IPS-15b (cell line): Measurements from ENCODE around the gene LEMD3.
A peak's percentile ranks its signal among the peaks of the same experiment; 100 is the strongest.
"Not testable (repeated sequence)": the region's sequence is repeated elsewhere in the genome, so short reads cannot be mapped to it uniquely, and the experiment has no call there.

ENCODE experiments used
- H3K27me3 ChIP-seq: one replicate; pipeline ENCODE4 v1.6.1; 2013; ENCODE audit warnings: low read length; ENCODE audit not compliant: control insufficient read depth, insufficient read depth
- H3K36me3 ChIP-seq: one replicate; pipeline ENCODE4 v1.6.1; 2013; ENCODE audit warnings: low read length; ENCODE audit not compliant: control insufficient read depth, insufficient read depth
- H3K4me1 ChIP-seq: one replicate; pipeline ENCODE4 v1.6.1; 2013; ENCODE audit warnings: mild to moderate bottlenecking, low read length; ENCODE audit not compliant: control insufficient read depth, insufficient read depth
- H3K4me3 ChIP-seq: one replicate; pipeline ENCODE4 v1.5.1; 2013; ENCODE audit warnings: low read depth, low read length
- H3K9ac ChIP-seq: one replicate; pipeline ENCODE4 v1.6.1; 2013; ENCODE audit warnings: low read depth, mild to moderate bottlenecking, low read length
- H3K9me3 ChIP-seq: one replicate; pipeline ENCODE4 v1.6.1; 2013; ENCODE audit warnings: mild to moderate bottlenecking, low read length; ENCODE audit not compliant: control insufficient read depth, insufficient read depth

LEMD3 gene

GRCh38 chr12:65274602-65275272 is 105.4 kb downstream of the LEMD3 start:
- Histone ChIP-seq H3K27me3 (peaks cover 26% of the 10 kb centered on the region), H3K36me3 (no peaks in the 10 kb centered on the region), H3K9me3 (no peaks in the 10 kb centered on the region), H3K4me3 (no peak overlapping the region), H3K4me1 (peaks cover 5% of the 10 kb centered on the region), H3K9ac (no peak overlapping the region)

GRCh38 chr12:65275627-65276026 is 106.2 kb downstream of the LEMD3 start:
- Histone ChIP-seq H3K27me3 (peaks cover 33% of the 10 kb centered on the region), H3K36me3 (no peaks in the 10 kb centered on the region), H3K9me3 (no peaks in the 10 kb centered on the region), H3K9ac (no peak overlapping the region), H3K4me1 (peaks cover 5% of the 10 kb centered on the region), H3K4me3 (no peak overlapping the region)

DNA sequence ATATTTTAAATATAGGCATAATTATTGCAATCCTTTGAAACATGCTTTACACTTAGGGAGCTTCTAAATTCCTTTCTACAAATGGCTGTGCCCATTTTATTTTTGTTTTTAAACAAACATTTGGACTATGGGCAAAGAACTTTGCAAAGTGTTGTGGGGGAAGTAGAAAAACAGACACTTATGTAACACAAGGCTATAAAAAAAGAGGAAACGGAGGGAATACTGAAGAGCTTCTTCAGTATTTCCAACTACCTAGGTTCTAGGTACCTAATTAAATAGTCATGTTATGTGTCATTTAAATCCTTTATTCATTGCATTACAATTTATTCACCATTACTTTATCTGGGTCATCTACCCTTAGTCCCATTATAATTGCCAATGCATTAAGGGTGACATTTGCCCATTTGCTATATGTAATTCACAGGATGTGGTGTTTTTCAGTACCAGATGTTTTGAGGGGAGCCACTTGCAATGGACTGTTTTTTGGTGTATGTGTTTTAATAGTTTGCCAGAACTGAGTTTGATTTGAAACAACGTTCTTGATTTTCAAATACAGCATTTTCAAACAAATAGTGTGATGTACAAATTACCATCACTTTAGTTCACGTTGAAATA is 107.6 kb downstream of the LEMD3 start:
- Histone ChIP-seq H3K4me3 (no peak overlapping the region), H3K36me3 (no peaks in the 10 kb centered on the region), H3K9me3 (no peaks in the 10 kb centered on the region), H3K9ac (no peak overlapping the region), H3K4me1 (peaks cover 5% of the 10 kb centered on the region), H3K27me3 (peaks cover 33% of the 10 kb centered on the region)

GRCh38 chr12:65277994-65278575 is 108.7 kb downstream of the LEMD3 start:
- H3K9me3 ChIP-seq: no peaks in the 10 kb centered on the region
- peaks cover 33% of the 10 kb centered on the region for H3K27me3 ChIP-seq
- H3K9ac ChIP-seq: no peak overlapping the region
- H3K36me3 ChIP-seq: no peaks in the 10 kb centered on the region
- peak overlapping the region; percentile 82 for H3K4me3 ChIP-seq
- peaks cover 5% of the 10 kb centered on the region for H3K4me1 ChIP-seq

GRCh38 chr12:65278576-65279368 is 109.4 kb downstream of the LEMD3 start, which contains the start of gene MSRB3:
TSS of gene MSRB3 (plus strand) at chr12:65278683. CDS start at chr12:65308580, 29,897 bp downstream.
- Histone ChIP-seq H3K36me3 (no peaks in the 10 kb centered on the region), H3K9me3 (no peaks in the 10 kb centered on the region), H3K27me3 (peaks cover 33% of the 10 kb centered on the region), H3K9ac (peak within 1 kb of the TSS; percentile 37), H3K4me1 (peaks cover 5% of the 10 kb centered on the region), H3K4me3 (peak within 1 kb of the TSS; percentile 82)

DNA sequence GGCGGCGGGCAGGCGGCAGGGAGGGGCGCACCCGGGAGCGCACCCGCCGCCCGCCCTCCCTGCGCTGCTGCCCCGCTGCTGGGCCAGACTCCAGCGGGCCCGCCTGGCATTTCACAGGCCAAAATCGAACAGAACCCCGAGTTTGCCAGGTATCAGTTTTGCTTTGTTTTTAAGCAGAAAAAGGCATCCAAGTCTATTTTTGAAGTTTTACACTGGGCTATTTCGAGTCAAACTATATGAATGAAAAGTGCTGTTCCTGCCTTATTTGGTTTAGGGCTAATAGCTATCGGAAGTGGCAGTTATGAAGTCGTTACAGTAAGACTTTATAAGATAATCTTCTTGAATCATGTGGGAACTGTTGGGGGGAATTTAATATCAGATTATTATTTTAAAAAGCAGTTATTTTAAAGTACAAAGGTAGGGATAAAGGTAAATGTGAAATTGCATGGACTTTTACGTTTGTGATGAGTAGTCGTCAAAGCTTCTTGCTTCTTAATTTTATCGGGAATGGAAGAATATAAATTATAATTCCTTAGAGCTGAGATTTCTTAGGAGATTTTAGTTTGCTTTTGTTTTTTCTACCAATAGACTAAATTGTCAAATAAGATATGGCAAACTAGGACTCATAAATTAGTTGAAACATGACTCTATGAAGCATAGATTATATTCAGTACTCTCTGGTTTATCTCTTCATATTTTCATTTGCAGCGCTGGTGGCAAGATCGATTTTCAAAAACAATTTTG is 110.2 kb downstream of the LEMD3 start:
- Histone ChIP-seq H3K36me3 (no peaks in the 10 kb centered on the region), H3K4me3 (peak overlapping the region; percentile 82), H3K9ac (no peak overlapping the region), H3K27me3 (peaks cover 31% of the 10 kb centered on the region), H3K4me1 (peaks cover 5% of the 10 kb centered on the region), H3K9me3 (no peaks in the 10 kb centered on the region)

- H3K9ac ChIP-seq: no peak overlapping the region
- no peaks in the 10 kb centered on the region for H3K9me3 ChIP-seq
- H3K4me3 ChIP-seq: no peak overlapping the region
- H3K27me3 ChIP-seq: peaks cover 28% of the 10 kb centered on the region
- peaks cover 5% of the 10 kb centered on the region for H3K4me1 ChIP-seq
- H3K36me3 ChIP-seq: no peaks in the 10 kb centered on the region
Observed at GRCh38 chr12:65280306-65280705, 110.9 kb downstream of the LEMD3 start.

DNA sequence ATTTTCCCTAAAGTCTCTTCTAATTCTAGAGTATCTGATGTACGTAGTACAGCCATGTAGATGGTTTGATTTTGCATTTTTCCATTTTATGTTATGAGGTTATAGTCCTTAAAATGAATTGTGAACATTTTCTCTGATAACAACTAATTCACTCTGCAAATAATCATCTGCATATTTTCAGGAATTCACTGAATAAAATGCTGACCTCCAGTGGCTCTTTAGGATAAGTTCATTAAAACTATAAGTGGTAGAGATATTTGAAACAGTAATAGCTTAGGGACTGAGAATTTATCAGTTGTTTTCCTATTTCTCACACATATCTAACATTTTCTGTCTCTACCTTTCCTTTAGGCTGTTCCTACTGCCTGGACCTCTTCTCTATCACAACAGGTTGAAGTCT is 113.5 kb downstream of the LEMD3 start:
- Histone ChIP-seq H3K9ac (no peak overlapping the region), H3K27me3 (peaks cover 13% of the 10 kb centered on the region), H3K36me3 (no peaks in the 10 kb centered on the region), H3K4me1 (no peaks in the 10 kb centered on the region), H3K4me3 (no peak overlapping the region), H3K9me3 (no peaks in the 10 kb centered on the region)

DNA sequence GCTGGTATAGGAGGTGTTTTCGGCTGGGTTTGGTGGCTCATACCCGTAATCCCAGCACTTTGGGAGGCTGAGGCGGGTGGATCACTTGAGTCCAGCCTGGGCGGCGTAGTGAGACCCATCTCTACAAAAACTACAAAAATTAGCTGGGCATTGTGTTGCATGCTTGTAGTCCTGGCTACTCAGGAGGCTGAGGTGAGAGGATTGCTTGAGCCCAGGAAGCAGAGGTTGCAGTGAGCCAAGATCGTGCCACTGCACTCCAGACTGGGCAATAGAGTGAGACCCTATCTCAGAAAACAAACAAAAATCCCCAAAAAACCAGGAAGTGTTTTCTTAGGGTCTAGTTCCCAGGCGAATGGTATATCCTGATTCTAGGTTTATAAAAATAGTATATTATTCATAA is 116.1 kb downstream of the LEMD3 start:
- H3K36me3 ChIP-seq, H3K4me1 ChIP-seq: not testable (repeated sequence)

GRCh38 chr12:65287426-65287825 is 118.0 kb downstream of the LEMD3 start:
- H3K4me1 ChIP-seq: no peaks in the 10 kb centered on the region
- no peak overlapping the region for H3K9ac ChIP-seq
- no peaks in the 10 kb centered on the region for H3K27me3 ChIP-seq
- no peaks in the 10 kb centered on the region for H3K9me3 ChIP-seq
- no peak overlapping the region for H3K4me3 ChIP-seq
- H3K36me3 ChIP-seq: no peaks in the 10 kb centered on the region

More for the DNA sequence above, 116.1 kb downstream of the LEMD3 start:
- not testable (repeated sequence) for H3K9ac ChIP-seq, H3K9me3 ChIP-seq, H3K4me3 ChIP-seq, H3K27me3 ChIP-seq

DNA sequence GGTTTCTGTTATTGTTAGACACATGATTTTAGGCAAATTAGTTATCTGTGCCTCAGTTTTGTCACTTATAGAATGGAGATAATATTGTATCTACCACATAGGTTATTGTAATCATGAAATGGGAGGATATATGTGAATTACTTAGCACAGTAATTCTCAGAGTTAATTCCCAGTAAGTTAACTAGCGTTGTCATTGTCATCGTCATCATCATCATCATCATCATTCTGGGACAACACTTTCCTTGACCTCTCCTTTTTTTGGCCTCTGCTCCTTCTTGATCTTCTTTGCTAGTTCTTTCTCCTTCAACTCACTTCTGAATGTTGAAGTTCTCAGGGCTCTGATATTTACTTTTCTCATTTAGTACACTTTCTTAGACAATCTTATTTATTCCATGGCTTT is 122.9 kb downstream of the LEMD3 start:
- H3K27me3 ChIP-seq: no peaks in the 10 kb centered on the region
- no peaks in the 10 kb centered on the region for H3K4me1 ChIP-seq
- no peak overlapping the region for H3K9ac ChIP-seq
- H3K9me3 ChIP-seq: no peaks in the 10 kb centered on the region
- H3K36me3 ChIP-seq: no peaks in the 10 kb centered on the region
- no peak overlapping the region for H3K4me3 ChIP-seq
